ENCODE results near the gene PAQR7.

DNA sequence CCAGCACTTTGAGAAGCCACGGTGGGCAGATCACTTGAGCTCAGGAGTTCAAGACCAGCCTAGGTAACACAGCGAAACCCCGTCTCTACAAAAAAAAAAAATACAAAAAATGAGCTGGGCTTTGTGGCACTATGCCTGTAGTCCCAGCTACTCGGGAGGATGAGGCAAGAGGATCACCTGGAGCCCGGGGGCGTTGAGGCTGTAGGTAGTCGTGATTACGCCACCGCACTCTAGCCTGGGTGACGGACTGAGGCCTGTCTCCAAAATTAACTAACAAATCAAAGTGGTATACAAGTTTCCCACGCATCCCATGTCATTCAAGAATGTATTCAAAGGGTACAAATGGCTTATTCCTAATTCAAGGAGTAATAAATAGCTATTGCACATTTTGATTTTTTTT is 18.7 kb downstream of the PAQR7 start:
- no peak for TF ChIP-seq POLR2A (IDR thresholded peaks at IDR 0.05)
- TF ChIP-seq, protein P1, sequence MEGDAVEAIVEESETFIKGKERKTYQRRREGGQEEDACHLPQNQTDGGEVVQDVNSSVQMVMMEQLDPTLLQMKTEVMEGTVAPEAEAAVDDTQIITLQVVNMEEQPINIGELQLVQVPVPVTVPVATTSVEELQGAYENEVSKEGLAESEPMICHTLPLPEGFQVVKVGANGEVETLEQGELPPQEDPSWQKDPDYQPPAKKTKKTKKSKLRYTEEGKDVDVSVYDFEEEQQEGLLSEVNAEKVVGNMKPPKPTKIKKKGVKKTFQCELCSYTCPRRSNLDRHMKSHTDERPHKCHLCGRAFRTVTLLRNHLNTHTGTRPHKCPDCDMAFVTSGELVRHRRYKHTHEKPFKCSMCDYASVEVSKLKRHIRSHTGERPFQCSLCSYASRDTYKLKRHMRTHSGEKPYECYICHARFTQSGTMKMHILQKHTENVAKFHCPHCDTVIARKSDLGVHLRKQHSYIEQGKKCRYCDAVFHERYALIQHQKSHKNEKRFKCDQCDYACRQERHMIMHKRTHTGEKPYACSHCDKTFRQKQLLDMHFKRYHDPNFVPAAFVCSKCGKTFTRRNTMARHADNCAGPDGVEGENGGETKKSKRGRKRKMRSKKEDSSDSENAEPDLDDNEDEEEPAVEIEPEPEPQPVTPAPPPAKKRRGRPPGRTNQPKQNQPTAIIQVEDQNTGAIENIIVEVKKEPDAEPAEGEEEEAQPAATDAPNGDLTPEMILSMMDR (IDR thresholded peaks at IDR 0.05): no peak

Data from esophagus squamous epithelium (tissue), 4 donors.